ENCODE data around the gene INTS3. TPM values are rescaled to one million over a fixed set of nuclear protein-coding genes. Genes with fewer than 3 reads are reported as not detected.

The INTS3 gene
- total and polyA plus RNA-seq, 9 of the 15 experiments (the other 6 are each of a cell fraction or from before 2014, with no cell fraction given): 6.3 to 24.1 (median 14.3) TPM

- ChIA-PET CTCF (ENCODE audit: low intra/inter-chr PET ratio) (no interaction called here), POLR2A (interaction anchor here (0.6 to 1.6 kb wide), 5 partner anchors 11 to 293 kb away, joined by 3 to 6 read pairs (median 3); partner anchors contain the start of gene RPS27)
- Histone ChIP-seq H3K4me1 (replicated peaks in 1 of 2; ENCODE audit: control insufficient read depth in 2 of 2, insufficient read depth in 2 of 2, low read length in 2 of 2) (peaks cover 19 to 28% of the 10 kb centered on the region in 2 experiments), H3K27me3 (ENCODE audit: control insufficient read depth in 2 of 2, insufficient read depth in 2 of 2, low read length in 2 of 2) (no peaks in the 10 kb centered on the region), H3K4me3 (no peak overlapping the region), H3K9me3 (replicated peaks; ENCODE audit: control insufficient read depth, insufficient read depth, low read depth, low read length) (no peaks in the 10 kb centered on the region), H3K4me2 (ENCODE audit: insufficient read depth, low read length) (peak overlapping the region; percentile 70), H3K79me2 (ENCODE audit: control insufficient read depth, insufficient read depth, low read length) (no peaks in the 10 kb centered on the region), H3K27ac (ENCODE audit: extremely low read depth, low read depth, low read length) (peak overlapping the region; percentile 87), H3K9ac (ENCODE audit: insufficient read depth in 1 of 2, low read depth in 2 of 2, low read length in 2 of 2) (peak overlapping the region; percentile 61 to 65), H3K9me1 (ENCODE audit: control insufficient read depth, insufficient read depth, low read length) (peaks cover 6% of the 10 kb centered on the region), H3K36me3 (ENCODE audit: control insufficient read depth, insufficient read depth, low read length) (no peaks in the 10 kb centered on the region), H2AFZ (ENCODE audit: low read depth, low read length) (peak overlapping the region; percentile 99), H4K20me1 (replicated peaks; ENCODE audit: control insufficient read depth, insufficient read depth, low read length) (no peaks in the 10 kb centered on the region)
- BruUV-seq (replicated peaks): no TSS peak
- WGBS (ENCODE audit: insufficient coverage, low coverage, missing lambda C conversion rate): 33% methylated on average over 11 of the region's 12 CpGs
- peak; percentile 80 for ATAC-seq
- DNase-seq (ENCODE audit: extremely low read depth in 1 of 4, low spot score in 3 of 4): peak; percentile 84 to 93 (median 89)
- in situ Hi-C loops (cut with MboI): loop anchor here (5.0 kb wide), 1 partner anchor 50 kb away; no protein-coding TSS in a partner anchor
- intact Hi-C loops (cut with micrococcal nuclease): no loop called here
- peak; percentile 88 for FAIRE-seq
- 0 out of 4 replicates have a peak, but pooled peaks of 1 of the 2 experiments have one; percentile 20 for TF ChIP-seq ZMIZ1 (IDR thresholded peaks at IDR 0.05; ENCODE audit: low read depth in 2 of 2, low read length in 2 of 2)
- TF ChIP-seq, protein P1, sequence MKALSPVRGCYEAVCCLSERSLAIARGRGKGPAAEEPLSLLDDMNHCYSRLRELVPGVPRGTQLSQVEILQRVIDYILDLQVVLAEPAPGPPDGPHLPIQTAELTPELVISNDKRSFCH (CRISPR knock-in tag; IDR thresholded peaks at IDR 0.05): no peak
- TF ChIP-seq, protein P1 (tag; IDR thresholded peaks at IDR 0.05): peak; percentile 78; the same call in 1 of the 2 replicates
- TF ChIP-seq MYNN (IDR thresholded peaks at IDR 0.05): peak; percentile 88
- no peak for TF ChIP-seq MYNN (CRISPR knock-in tag; IDR thresholded peaks at IDR 0.05)
- TF ChIP-seq, protein P2, sequence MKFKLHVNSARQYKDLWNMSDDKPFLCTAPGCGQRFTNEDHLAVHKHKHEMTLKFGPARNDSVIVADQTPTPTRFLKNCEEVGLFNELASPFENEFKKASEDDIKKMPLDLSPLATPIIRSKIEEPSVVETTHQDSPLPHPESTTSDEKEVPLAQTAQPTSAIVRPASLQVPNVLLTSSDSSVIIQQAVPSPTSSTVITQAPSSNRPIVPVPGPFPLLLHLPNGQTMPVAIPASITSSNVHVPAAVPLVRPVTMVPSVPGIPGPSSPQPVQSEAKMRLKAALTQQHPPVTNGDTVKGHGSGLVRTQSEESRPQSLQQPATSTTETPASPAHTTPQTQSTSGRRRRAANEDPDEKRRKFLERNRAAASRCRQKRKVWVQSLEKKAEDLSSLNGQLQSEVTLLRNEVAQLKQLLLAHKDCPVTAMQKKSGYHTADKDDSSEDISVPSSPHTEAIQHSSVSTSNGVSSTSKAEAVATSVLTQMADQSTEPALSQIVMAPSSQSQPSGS (CRISPR knock-in tag; IDR thresholded peaks at IDR 0.05): no peak
- no peak for TF ChIP-seq NR4A1 (CRISPR knock-in tag; IDR thresholded peaks at IDR 0.05)
- peak; percentile 79; the same call in 1 of the 2 replicates for TF ChIP-seq NR4A1 (tag; IDR thresholded peaks at IDR 0.05)
- TF ChIP-seq MAZ (CRISPR knock-in tag; conservative IDR thresholded peaks at IDR 0.05 in 1 of 2, IDR thresholded peaks at IDR 0.05 in 1 of 2): peak; percentile 46 to 68; a peak in 2 of 4 replicates
- no peak for TF ChIP-seq KDM4B (IDR thresholded peaks at IDR 0.05; ENCODE audit: borderline replicate concordance in 2 of 2, low read depth in 1 of 2)
- TF ChIP-seq CCNT2 (IDR thresholded peaks at IDR 0.05; ENCODE audit: borderline replicate concordance, extremely low read depth, insufficient read length, low read depth, low read length): no peak
- no peak for TF ChIP-seq PTBP1 (IDR thresholded peaks at IDR 0.05; ENCODE audit: low read depth, low read length)
- no peak for TF ChIP-seq USF1 (CRISPR knock-in tag; IDR thresholded peaks at IDR 0.05)
- no peak for TF ChIP-seq ZNF165 (CRISPR knock-in tag; IDR thresholded peaks at IDR 0.05; ENCODE audit: borderline replicate concordance)
- no peak for TF ChIP-seq GATA2 (CRISPR knock-in tag; IDR thresholded peaks at IDR 0.05)
Measured at GRCh38 chr1:153697191-153698019, 30.4 kb upstream of the INTS3 start.

Data from K562 (cell line).